HEK293 (cell line): Measurements from ENCODE around the gene C1orf167.

Source experiments
- CTCF ChIA-PET: fragments of 350-600 bp; formaldehyde crosslinking; extraction: SDS; loops from one replicate; lab custom pipeline; 2021; ENCODE audit warnings: antibody characterized with exemption; lab: Yijun Ruan, JAX
- POLR2A ChIA-PET: fragments of 300-600 bp; formaldehyde crosslinking; extraction: SDS; loops from one replicate; lab custom pipeline; 2020; ENCODE audit warnings: antibody characterized with exemption, inconsistent platforms; lab: Yijun Ruan, JAX
- H3K27ac ChIP-seq: fragments of 200-500 bp; sonication (Bioruptor generic); 2 replicates; pipeline ENCODE4 v1.5.1; 2014; ENCODE audit warnings: low read depth, low read length, control low read depth, inconsistent platforms; ENCODE audit errors: extremely low read depth
- H3K36me3 ChIP-seq, 2 experiments: fragments of 200-500 bp in 1 of 2; sonication (Bioruptor generic) in 1 of 2; 1 replicate in 1 of 2; 2 replicates in 1 of 2; pipeline ENCODE4 v1.5.1; 2014 to 2017; ENCODE audit warnings: inconsistent platforms in 2 of 2, low read length in 2 of 2; ENCODE audit not compliant: control insufficient read depth in 2 of 2, insufficient read depth in 1 of 2
- H3K4me1 ChIP-seq: fragments of 200-500 bp; sonication (Bioruptor generic); 2 replicates; pipeline ENCODE4 v1.5.1; 2014; ENCODE audit warnings: mild to moderate bottlenecking, low read length, inconsistent platforms; ENCODE audit not compliant: control insufficient read depth, insufficient read depth
- H3K4me3 ChIP-seq: 2 replicates; pipeline ENCODE4 v1.5.1; 2011; ENCODE audit warnings: low read depth, mild to moderate bottlenecking, control low read depth, low read length, moderate library complexity
- H3K9me3 ChIP-seq: fragments of 200-500 bp; sonication (Bioruptor generic); 2 replicates; pipeline ENCODE4 v1.5.1; 2014; ENCODE audit warnings: low read depth, low read length, inconsistent platforms; ENCODE audit not compliant: control insufficient read depth, insufficient read depth
- GLI4 ChIP-seq: fragments of 450-650 bp; formaldehyde crosslinking; IDR thresholded peaks from 2 replicates; pipeline ENCODE4 v1.5.1; 2016; ENCODE audit warnings: missing biosample characterization, missing genetic modification characterization
- HOXC10 ChIP-seq: sonication (generic); formaldehyde crosslinking; IDR thresholded peaks from 2 replicates; pipeline ENCODE4 v1.8.1; 2023; ENCODE audit warnings: mild to moderate bottlenecking, missing genetic modification reagents
- MYNN ChIP-seq: fragments of 450-650 bp; formaldehyde crosslinking; IDR thresholded peaks from 2 replicates; pipeline ENCODE4 v1.5.1; 2016; ENCODE audit warnings: missing biosample characterization, missing genetic modification characterization, borderline replicate concordance
- PRDM1 ChIP-seq: fragments of 450-650 bp; formaldehyde crosslinking; IDR thresholded peaks from 2 replicates; pipeline ENCODE4; 2016; ENCODE audit warnings: missing biosample characterization, missing genetic modification characterization
- ZBTB1 ChIP-seq: fragments of 450-650 bp; formaldehyde crosslinking; IDR thresholded peaks from 2 replicates; pipeline ENCODE4 v1.5.1; 2016; ENCODE audit warnings: missing biosample characterization, missing genetic modification characterization
- ZBTB7A ChIP-seq: fragments of 450-650 bp; formaldehyde crosslinking; IDR thresholded peaks from 2 replicates; pipeline ENCODE4 v1.5.1; 2016; ENCODE audit warnings: low read depth, missing biosample characterization, missing genetic modification characterization
- ZFP3 ChIP-seq: fragments of 450-650 bp; formaldehyde crosslinking; IDR thresholded peaks from 2 replicates; pipeline ENCODE4 v1.5.1; 2016; ENCODE audit warnings: low read depth, missing biosample characterization, missing genetic modification characterization
- ZFP69B ChIP-seq: fragments of 450-650 bp; formaldehyde crosslinking; IDR thresholded peaks from 2 replicates; pipeline ENCODE4 v1.5.1; 2016; ENCODE audit warnings: missing biosample characterization, missing genetic modification characterization
- ZNF324 ChIP-seq: fragments of 450-650 bp; formaldehyde crosslinking; IDR thresholded peaks from 2 replicates; pipeline ENCODE4 v1.5.1; 2016; ENCODE audit warnings: missing biosample characterization, missing genetic modification characterization
- ZNF426 ChIP-seq: fragments of 450-650 bp; formaldehyde crosslinking; IDR thresholded peaks from 2 replicates; pipeline ENCODE4 v1.5.1; 2017; ENCODE audit warnings: missing biosample characterization, missing genetic modification characterization, mild to moderate bottlenecking, inconsistent platforms, moderate library complexity
- ZNF48 ChIP-seq: fragments of 450-650 bp; formaldehyde crosslinking; IDR thresholded peaks from 2 replicates; pipeline ENCODE4 v1.5.1; 2016; ENCODE audit warnings: missing biosample characterization, missing genetic modification characterization
- ZNF514 ChIP-seq: fragments of 450-650 bp; formaldehyde crosslinking; IDR thresholded peaks from 2 replicates; pipeline ENCODE4 v1.5.1; 2016; ENCODE audit warnings: missing biosample characterization, missing genetic modification characterization
- TF ChIP-seq, protein P1 (sequence below): fragments of 450-650 bp; formaldehyde crosslinking; IDR thresholded peaks from 2 replicates; pipeline ENCODE4 v1.5.1; 2016; ENCODE audit warnings: missing biosample characterization, missing genetic modification characterization
- TF ChIP-seq, protein P2 (sequence below): fragments of 450-650 bp; formaldehyde crosslinking; IDR thresholded peaks from 2 replicates; pipeline ENCODE4 v1.5.1; 2016; ENCODE audit warnings: missing biosample characterization, missing genetic modification characterization
- TF ChIP-seq, protein P3 (sequence below): fragments of 450-650 bp; formaldehyde crosslinking; IDR thresholded peaks from 2 replicates; pipeline ENCODE4 v1.5.1; 2016; ENCODE audit warnings: missing biosample characterization, missing genetic modification characterization
- TF ChIP-seq, protein P4 (sequence below): fragments of 450-650 bp; formaldehyde crosslinking; IDR thresholded peaks from 2 replicates; pipeline ENCODE4 v1.5.1; 2017; ENCODE audit warnings: missing biosample characterization, missing genetic modification characterization
- TF ChIP-seq, protein P5 (sequence below): fragments of 450-650 bp; formaldehyde crosslinking; IDR thresholded peaks from 2 replicates; pipeline ENCODE4 v1.5.1; 2017; ENCODE audit warnings: missing biosample characterization, missing genetic modification characterization
- TF ChIP-seq, protein P6 (sequence below): fragments of 450-650 bp; formaldehyde crosslinking; IDR thresholded peaks from 2 replicates; pipeline ENCODE4 v1.5.0; 2017; ENCODE audit warnings: missing biosample characterization, missing genetic modification characterization, borderline replicate concordance

Gene C1orf167

DNA sequence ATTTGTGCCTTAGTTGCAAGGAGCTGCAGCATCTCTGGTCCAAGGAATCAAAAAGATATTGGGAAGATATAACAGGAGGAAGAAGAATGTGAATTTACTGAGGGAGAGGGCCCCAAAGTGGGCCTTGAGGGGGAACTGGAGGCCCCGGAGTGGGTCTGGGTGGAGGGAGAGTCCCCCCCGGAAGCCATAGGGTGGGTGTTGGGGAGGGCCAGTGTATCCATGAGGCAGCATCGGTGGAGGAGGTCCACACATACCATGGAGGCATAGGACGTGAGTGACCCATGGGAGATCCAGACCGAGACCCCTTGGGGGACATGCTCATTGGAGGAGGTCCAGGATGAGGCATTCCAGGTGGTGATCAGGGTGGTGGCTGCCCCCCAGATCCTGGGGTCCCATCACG lies 708 bp upstream of the C1orf167 start (continued):
- TF ChIP-seq, protein P1, sequence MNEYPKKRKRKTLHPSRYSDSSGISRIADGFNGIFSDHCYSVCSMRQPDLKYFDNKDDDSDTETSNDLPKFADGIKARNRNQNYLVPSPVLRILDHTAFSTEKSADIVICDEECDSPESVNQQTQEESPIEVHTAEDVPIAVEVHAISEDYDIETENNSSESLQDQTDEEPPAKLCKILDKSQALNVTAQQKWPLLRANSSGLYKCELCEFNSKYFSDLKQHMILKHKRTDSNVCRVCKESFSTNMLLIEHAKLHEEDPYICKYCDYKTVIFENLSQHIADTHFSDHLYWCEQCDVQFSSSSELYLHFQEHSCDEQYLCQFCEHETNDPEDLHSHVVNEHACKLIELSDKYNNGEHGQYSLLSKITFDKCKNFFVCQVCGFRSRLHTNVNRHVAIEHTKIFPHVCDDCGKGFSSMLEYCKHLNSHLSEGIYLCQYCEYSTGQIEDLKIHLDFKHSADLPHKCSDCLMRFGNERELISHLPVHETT (tag by site-specific recombination) = no peak
- TF ChIP-seq ZNF514 (tag by site-specific recombination) = no peak
- TF ChIP-seq, protein P2, sequence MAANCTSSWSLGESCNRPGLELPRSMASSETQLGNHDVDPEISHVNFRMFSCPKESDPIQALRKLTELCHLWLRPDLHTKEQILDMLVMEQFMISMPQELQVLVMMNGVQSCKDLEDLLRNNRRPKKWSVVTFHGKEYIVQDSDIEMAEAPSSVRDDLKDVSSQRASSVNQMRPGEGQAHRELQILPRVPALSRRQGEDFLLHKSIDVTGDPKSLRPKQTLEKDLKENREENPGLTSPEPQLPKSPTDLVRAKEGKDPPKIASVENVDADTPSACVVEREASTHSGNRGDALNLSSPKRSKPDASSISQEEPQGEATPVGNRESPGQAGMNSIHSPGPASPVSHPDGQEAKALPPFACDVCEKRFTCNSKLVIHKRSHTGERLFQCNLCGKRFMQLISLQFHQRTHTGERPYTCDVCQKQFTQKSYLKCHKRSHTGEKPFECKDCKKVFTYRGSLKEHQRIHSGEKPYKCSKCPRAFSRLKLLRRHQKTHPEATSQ (tag by site-specific recombination) = no peak

DNA sequence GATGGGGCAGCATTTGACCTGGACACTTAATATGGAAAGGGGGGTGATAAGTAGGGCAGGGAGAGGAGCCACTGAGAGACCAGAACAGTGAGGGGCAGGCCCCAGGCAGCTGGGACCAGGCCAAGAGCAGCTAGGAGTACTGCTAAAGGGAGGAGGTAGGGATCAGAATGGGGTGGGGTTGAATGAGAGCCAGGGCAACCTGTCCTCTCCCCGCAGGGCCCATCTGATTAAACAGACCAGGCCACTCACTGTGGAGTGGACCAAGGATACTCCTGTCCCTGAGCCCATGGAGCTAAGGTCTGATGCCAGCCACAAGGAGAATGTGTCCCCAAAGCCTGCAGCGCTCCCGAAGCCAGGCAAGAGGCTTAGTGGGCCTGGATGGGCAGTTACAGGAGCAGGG lies 2.1 kb downstream of the C1orf167 start:
- H3K9me3 ChIP-seq = no peaks in the 10 kb centered on the region
- TF ChIP-seq ZNF426 (tag by site-specific recombination) (no peak), MYNN (tag by site-specific recombination) (no peak), PRDM1 (no peak), ZFP69B (tag by site-specific recombination) (no peak), HOXC10 (CRISPR knock-in tag) (no peak), GLI4 (tag by site-specific recombination) (no peak), ZBTB7A (tag by site-specific recombination) (no peak), ZBTB1 (tag by site-specific recombination) (no peak)
- TF ChIP-seq, protein P1 (tag by site-specific recombination) = no peak
- TF ChIP-seq, protein P3, sequence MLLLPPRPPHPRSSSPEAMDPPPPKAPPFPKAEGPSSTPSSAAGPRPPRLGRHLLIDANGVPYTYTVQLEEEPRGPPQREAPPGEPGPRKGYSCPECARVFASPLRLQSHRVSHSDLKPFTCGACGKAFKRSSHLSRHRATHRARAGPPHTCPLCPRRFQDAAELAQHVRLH = no peak
- TF ChIP-seq, protein P4, sequence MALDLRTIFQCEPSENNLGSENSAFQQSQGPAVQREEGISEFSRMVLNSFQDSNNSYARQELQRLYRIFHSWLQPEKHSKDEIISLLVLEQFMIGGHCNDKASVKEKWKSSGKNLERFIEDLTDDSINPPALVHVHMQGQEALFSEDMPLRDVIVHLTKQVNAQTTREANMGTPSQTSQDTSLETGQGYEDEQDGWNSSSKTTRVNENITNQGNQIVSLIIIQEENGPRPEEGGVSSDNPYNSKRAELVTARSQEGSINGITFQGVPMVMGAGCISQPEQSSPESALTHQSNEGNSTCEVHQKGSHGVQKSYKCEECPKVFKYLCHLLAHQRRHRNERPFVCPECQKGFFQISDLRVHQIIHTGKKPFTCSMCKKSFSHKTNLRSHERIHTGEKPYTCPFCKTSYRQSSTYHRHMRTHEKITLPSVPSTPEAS = no peak
- H3K36me3 ChIP-seq = no peaks in the 10 kb centered on the region
- H3K4me1 ChIP-seq = no peaks in the 10 kb centered on the region
- ChIA-PET CTCF (no interaction called here), POLR2A (no interaction called here)
- no peak overlapping the region for H3K27ac ChIP-seq
- H3K4me3 ChIP-seq = no peak overlapping the region

DNA sequence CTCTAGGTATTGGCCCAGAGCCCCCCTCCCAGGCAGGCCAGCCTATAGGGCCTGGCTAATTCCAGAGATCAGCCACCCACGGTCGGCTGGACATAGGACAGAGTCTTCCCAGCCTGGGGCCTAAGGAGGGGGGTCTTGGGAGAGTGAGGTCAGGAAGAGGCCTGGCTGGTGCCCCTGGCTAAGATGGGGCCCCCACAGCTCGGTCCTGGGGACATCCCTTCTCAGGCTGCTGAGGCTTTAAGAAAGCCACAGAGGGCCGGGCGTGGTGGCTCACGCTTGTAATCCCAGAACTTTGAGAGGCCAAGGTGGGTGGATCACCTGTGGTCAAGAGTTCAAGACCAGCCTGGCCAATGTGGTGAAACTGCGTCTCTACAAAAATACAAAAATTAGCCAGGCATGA lies 2.5 kb downstream of the C1orf167 start:
- Histone ChIP-seq H3K36me3 (no peaks in the 10 kb centered on the region), H3K4me3 (no peak overlapping the region), H3K27ac (no peak overlapping the region), H3K9me3 (no peaks in the 10 kb centered on the region), H3K4me1 (no peaks in the 10 kb centered on the region)
- ChIA-PET CTCF (no interaction called here), POLR2A (no interaction called here)
- TF ChIP-seq, protein P5, sequence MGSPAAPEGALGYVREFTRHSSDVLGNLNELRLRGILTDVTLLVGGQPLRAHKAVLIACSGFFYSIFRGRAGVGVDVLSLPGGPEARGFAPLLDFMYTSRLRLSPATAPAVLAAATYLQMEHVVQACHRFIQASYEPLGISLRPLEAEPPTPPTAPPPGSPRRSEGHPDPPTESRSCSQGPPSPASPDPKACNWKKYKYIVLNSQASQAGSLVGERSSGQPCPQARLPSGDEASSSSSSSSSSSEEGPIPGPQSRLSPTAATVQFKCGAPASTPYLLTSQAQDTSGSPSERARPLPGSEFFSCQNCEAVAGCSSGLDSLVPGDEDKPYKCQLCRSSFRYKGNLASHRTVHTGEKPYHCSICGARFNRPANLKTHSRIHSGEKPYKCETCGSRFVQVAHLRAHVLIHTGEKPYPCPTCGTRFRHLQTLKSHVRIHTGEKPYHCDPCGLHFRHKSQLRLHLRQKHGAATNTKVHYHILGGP (tag by site-specific recombination) = no peak
- TF ChIP-seq ZNF324 (tag by site-specific recombination) (no peak), ZFP3 (tag by site-specific recombination) (no peak), ZNF48 (tag by site-specific recombination) (no peak), GLI4 (tag by site-specific recombination) (no peak), PRDM1 (no peak)
- TF ChIP-seq, protein P6, sequence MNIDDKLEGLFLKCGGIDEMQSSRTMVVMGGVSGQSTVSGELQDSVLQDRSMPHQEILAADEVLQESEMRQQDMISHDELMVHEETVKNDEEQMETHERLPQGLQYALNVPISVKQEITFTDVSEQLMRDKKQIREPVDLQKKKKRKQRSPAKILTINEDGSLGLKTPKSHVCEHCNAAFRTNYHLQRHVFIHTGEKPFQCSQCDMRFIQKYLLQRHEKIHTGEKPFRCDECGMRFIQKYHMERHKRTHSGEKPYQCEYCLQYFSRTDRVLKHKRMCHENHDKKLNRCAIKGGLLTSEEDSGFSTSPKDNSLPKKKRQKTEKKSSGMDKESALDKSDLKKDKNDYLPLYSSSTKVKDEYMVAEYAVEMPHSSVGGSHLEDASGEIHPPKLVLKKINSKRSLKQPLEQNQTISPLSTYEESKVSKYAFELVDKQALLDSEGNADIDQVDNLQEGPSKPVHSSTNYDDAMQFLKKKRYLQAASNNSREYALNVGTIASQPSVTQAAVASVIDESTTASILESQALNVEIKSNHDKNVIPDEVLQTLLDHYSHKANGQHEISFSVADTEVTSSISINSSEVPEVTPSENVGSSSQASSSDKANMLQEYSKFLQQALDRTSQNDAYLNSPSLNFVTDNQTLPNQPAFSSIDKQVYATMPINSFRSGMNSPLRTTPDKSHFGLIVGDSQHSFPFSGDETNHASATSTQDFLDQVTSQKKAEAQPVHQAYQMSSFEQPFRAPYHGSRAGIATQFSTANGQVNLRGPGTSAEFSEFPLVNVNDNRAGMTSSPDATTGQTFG (tag by site-specific recombination) = no peak
